Measurements from ENCODE around the gene PTPRQ.
"Not testable (repeated sequence)": the region's sequence is repeated elsewhere in the genome, so short reads cannot be mapped to it uniquely, and the experiment has no call there.

Gene PTPRQ, protein sequence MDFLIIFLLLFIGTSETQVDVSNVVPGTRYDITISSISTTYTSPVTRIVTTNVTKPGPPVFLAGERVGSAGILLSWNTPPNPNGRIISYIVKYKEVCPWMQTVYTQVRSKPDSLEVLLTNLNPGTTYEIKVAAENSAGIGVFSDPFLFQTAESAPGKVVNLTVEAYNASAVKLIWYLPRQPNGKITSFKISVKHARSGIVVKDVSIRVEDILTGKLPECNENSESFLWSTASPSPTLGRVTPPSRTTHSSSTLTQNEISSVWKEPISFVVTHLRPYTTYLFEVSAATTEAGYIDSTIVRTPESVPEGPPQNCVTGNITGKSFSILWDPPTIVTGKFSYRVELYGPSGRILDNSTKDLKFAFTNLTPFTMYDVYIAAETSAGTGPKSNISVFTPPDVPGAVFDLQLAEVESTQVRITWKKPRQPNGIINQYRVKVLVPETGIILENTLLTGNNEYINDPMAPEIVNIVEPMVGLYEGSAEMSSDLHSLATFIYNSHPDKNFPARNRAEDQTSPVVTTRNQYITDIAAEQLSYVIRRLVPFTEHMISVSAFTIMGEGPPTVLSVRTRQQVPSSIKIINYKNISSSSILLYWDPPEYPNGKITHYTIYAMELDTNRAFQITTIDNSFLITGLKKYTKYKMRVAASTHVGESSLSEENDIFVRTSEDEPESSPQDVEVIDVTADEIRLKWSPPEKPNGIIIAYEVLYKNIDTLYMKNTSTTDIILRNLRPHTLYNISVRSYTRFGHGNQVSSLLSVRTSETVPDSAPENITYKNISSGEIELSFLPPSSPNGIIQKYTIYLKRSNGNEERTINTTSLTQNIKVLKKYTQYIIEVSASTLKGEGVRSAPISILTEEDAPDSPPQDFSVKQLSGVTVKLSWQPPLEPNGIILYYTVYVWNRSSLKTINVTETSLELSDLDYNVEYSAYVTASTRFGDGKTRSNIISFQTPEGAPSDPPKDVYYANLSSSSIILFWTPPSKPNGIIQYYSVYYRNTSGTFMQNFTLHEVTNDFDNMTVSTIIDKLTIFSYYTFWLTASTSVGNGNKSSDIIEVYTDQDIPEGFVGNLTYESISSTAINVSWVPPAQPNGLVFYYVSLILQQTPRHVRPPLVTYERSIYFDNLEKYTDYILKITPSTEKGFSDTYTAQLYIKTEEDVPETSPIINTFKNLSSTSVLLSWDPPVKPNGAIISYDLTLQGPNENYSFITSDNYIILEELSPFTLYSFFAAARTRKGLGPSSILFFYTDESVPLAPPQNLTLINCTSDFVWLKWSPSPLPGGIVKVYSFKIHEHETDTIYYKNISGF (N-terminal part only)

DNA sequence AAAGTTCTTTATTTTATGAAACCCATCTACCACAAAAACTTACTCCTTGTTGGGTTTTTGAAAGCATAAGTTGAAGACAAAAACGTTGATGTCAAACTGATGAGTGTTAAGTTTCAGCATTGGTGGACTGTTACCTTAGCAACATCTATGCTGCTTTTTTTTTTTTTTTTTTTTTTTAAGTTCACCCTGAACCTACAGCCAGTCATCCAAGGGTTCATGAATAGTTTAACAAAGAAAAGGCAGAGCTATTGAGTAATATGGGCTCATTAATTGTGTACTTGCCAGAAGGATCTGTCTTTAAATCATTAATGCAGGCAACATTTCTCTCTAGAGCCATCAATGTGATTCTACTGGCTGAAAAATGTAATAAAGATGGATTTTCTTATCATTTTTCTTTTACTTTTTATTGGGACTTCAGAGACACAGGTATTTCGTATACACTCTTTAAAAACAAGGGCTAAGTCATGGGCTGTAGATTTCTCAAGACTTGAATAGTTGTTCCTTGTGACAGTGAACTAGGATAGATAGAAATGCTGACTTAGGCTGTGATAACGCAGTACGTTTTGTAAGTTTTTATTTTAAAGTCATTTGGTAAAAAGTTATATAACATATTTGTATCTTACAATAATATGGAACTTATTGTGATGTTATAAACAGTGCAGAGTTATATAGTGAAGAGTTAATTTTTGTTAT, at the start of gene PTPRQ:
Gene PTPRQ, plus strand, starts transcription at position 262 of the 693 bp plus-strand sequence. Its CDS starts 111 bp downstream, at position 373.
- DNase-seq: no peak

DNA sequence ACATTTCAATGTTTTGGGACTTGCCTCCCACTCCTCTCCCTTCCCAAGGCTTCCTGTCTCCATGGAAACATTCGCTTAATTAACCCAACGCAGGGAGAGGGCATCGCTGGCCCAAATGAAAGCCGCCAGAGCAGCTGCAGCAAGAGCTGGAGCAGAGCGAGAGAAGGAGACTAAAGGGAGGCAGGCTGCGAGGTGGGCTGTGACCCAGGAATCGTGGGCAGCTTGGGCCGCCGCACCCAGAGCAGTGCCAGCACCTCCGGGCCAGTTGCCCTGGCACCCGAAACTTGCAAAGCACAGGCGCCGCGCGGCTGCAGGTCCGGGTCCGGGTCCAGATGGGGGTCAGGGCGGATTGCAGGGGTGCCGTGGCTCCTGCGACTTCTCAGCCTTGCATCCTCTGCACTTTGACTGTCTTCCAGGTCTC, 43.5 kb upstream of the PTPRQ start:
- DNase-seq: peak in 1 of 2 donors; percentile 9

GRCh38 chr12:80401191-80401590, 42.8 kb upstream of the PTPRQ start:
- DNase-seq: no peak

DNA sequence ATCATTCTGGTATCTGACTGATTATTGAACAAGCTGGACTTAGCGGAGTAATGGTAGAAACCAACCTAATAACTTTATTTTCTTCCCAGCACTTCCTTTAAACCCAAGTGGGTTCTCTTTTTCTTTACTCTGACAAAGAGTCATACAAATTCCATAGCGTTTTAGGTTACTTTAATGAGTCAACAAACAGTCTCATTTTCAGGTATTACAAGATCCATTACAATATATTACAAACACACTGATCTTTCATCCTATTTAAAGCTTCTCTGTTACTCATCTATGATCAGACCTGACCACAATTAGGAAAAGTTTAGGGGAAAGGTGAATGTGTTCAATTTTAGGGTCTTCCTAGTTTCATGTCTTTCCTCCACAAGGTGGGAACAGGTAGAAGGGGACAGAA, 39.4 kb upstream of the PTPRQ start:
- no peak for DNase-seq

DNA sequence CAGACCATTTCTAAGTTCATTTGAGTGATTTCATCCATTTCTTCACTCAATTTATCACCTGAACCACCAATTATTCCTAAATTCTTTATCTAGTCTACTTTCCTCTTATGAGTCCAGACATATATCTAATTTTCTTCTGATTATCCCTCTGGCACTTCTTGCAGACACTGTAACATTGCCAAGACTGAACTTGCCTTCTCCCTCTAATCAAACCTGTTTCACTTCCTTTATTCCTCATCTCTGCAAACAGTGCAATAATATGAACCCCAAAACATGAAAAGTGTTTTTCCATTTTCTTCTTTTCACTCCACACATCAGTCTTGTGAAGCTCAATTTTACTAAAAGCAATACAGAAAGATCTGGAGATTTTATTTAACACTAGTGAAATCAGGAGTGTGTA, 37.8 kb upstream of the PTPRQ start:
- no peak for DNase-seq

- DNase-seq: no peak
Measured at GRCh38 chr12:80411787-80412186, 32.2 kb upstream of the PTPRQ start.

GRCh38 chr12:80412343-80412953, 31.6 kb upstream of the PTPRQ start:
- DNase-seq: peak in 1 of 2 donors; percentile 54

DNA sequence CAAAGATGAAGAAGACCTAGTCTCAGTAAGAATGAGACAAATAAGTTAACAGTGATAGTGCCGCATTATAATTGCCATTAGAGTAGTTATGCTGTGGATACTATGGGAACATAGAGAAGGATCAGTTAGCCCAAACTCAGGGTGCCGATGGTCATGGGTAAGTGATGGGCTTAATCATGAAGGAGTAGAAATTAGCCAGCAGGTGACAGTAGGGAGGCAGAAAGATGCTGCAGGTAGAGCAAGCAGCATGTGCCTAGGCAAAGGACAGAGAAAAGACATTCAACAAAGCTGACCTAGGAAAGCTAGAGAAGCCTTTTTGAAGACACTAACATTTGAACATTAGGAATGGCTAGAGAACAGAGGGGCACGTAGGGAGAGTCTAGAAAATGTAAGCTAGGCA, 30.6 kb upstream of the PTPRQ start:
- no peak for DNase-seq

GRCh38 chr12:80415466-80415865, 28.6 kb upstream of the PTPRQ start:
- DNase-seq: no peak

GRCh38 chr12:80419644-80420043, 24.4 kb upstream of the PTPRQ start:
- DNase-seq: no peak

DNA sequence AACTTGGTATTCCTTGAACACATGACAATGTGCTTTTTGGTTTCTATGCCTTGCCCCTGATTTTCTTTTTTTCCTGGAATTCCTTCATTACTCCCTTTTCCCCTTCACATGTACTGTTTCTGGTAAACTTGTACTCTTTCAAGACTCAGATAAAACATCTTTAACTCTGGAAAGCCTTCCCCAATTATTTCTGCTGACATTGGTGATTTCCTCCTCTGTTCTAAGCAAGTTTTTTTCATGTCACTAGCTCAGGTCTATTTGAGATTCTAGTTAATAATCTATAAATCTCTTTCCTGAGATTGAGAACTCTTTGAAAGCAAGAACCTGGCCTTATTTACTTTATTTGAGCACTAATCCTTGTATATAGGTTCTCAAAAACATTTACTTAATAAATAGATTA, 24.0 kb upstream of the PTPRQ start:
- DNase-seq: no peak

DNA sequence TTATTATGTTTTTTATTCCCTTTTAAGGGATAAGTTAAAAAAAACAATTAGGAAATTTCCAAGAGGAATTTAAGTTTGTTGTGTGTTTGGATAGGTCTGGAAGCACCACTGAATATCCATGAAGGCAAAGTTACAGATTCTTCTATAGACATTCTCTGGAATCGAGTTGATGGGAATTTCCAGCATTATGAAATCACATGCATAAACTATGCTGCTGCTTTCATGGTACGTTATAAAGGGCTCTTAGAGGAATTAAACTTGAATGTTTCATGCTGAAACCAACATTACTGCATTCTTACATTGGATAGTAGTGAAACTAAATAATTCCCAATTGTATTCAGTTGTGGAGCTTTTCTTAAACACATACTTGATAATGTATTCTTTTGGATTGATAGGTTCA, 21.5 kb upstream of the PTPRQ start:
- no peak for DNase-seq

GRCh38 chr12:80432061-80432460, 12.0 kb upstream of the PTPRQ start:
- DNase-seq: no peak

DNA sequence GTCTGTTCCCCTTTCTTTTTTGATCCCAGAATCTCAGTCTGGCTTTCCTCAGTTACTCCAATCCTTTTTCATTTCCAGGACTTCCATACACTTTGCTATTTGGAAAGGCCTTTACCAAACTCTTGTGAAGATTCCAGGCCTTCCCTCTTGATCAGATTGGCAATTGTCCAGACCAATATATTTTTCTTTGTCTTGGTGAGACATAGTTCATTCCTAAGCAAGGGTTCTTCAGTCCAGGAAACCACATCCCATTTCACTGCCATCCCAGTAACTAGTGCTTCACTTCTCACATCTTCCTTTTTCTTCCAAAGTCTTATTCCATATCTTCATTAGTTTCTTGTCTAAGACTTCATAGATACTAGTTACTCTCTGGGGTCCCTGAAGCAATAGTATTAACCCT, 2.1 kb upstream of the PTPRQ start:
- no peak for DNase-seq

DNA sequence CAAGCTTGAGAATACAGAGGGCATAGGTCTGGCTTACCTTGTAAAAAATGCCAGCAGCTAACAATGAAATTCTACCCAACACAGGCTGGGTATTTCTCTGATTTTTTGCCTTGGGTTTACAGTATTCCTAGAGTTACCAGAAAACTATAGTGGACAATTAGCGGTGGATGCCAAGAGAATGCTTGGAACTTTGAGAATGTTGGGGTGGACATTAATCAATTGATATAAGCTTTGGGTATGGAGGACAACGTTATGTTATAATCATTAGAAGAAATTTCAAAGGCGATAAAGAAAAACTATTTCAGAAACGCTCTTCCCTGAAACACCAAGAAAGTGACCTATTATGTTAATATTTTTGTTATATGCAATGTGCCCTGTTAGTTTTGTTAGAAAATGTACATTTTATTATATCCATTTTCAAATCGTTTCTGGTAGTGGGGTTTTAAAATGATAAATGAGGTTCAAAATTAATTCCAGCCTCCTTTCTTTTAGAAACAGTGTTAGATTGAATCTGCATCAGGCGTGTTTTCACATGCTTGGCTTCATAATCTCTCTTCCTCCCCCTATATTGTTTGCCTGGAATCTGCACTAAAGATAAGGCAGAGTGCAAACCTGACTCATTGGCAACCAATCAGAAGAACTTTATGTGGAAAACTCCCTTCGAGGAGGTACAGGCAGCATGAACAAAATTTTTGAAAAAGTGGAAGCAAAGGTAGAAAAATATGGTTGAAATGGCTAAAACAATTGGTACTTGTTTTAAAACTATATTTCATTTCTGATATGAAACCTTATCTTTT, 1.4 kb upstream of the PTPRQ start:
- DNase-seq: no peak

- no peak for DNase-seq
Measured at GRCh38 chr12:80445083-80445793, 1.2 kb downstream of the PTPRQ start.

GRCh38 chr12:80456513-80456912, 12.5 kb downstream of the PTPRQ start:
- DNase-seq: no peak

- no peak for DNase-seq
Measured at GRCh38 chr12:80460972-80461371, 16.9 kb downstream of the PTPRQ start.

- not testable (repeated sequence) for DNase-seq
Measured at GRCh38 chr12:80461851-80462250, 17.8 kb downstream of the PTPRQ start.

DNA sequence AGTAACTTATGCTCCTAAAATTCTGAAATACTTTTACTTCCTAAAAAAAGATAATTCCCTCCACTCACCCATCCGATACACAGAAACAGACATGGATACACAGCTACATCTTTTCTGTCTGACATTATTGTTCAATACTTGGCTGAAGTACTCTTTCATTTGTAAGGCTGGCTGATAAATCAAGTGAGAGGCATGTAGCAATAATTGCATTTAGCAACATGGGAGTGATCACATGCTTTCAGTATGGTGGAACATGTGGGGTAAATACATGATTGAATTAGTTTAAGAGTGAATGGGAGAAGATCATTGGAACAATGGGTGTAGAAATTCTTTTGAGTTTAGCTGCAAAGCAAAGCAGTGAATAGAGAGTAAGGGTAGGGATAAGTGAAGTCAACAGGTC, 25.6 kb downstream of the PTPRQ start:
- DNase-seq: no peak
